OCI-LY1 (cell line): ENCODE data around the gene HOXC5.

Experiments used
- CTCF ChIP-seq: fragments of 200-600 bp; sonication (generic), shearing (Covaris generic); IDR thresholded peaks from 2 replicates; pipeline ENCODE4 v1.5.1; 2017; ENCODE audit warnings: mild to moderate bottlenecking, antibody characterized with exemption, low read length, moderate library complexity, mixed read lengths
- EZH2 ChIP-seq: fragments of 200-600 bp; sonication (generic), shearing (Covaris generic); IDR thresholded peaks from 2 replicates; pipeline ENCODE4 v1.8.0; 2017; ENCODE audit warnings: borderline replicate concordance, mixed run types, mild to moderate bottlenecking, antibody characterized with exemption, low read length, moderate library complexity, mixed read lengths

GRCh38 chr12:54049108-54049507 lies 16.3 kb downstream of the HOXC5 start:
- TF ChIP-seq CTCF (no peak), EZH2 (no peak)
